Panc1 (cell line): ENCODE data around the gene MED8. TPM values are rescaled to one million over a fixed set of nuclear protein-coding genes. Genes with fewer than 3 reads are reported as not detected.
A peak's percentile ranks its signal among the peaks of the same experiment; 100 is the strongest.

Source experiments
- ATAC-seq: fragments of 200-7000 bp; cut with Tn5 transposase; 2 replicates; pipeline ENCODE4 v1.9.1; 2020; ENCODE audit warnings: mild to moderate bottlenecking, moderate library complexity
- BruUV-seq: library from RNA; stranded (reverse); fragments of 400-500 nt; replicated peaks from 2 replicates; lab custom pipeline; 2021; lab: Mats Ljungman, UMichigan
- CTCF ChIA-PET: fragments of 300-600 bp; sonication (Branson Sonifier 250); formaldehyde crosslinking; loops from one replicate; lab custom pipeline; 2022; ENCODE audit warnings: antibody characterized with exemption; lab: Charles Lee
- POLR2A ChIA-PET: fragments of 300-600 bp; sonication (Branson Sonifier 250); formaldehyde crosslinking; loops from one replicate; lab custom pipeline; 2022; ENCODE audit warnings: antibody characterized with exemption; lab: Charles Lee
- DNase-seq: peaks from one replicate; pipeline ENCODE4 v3.0.0-alpha.2; 2010; ENCODE audit warnings: low read depth, low spot score
- H3K27ac ChIP-seq: 2 replicates; pipeline ENCODE4 v1.5.1; 2011; ENCODE audit warnings: mild to moderate bottlenecking, low read length, inconsistent platforms
- H3K27me3 ChIP-seq: fragments of 200-500 bp; sonication (Bioruptor generic); 2 replicates; pipeline ENCODE4 v1.6.0; 2014; ENCODE audit warnings: low read length, inconsistent platforms; ENCODE audit not compliant: control insufficient read depth, insufficient read depth
- H3K36me3 ChIP-seq: fragments of 200-500 bp; sonication (Bioruptor generic); 2 replicates; pipeline ENCODE4 v1.5.1; 2014; ENCODE audit warnings: inconsistent platforms, mild to moderate bottlenecking, low read length, moderate library complexity; ENCODE audit not compliant: control insufficient read depth, insufficient read depth
- H3K4me1 ChIP-seq: 2 replicates; pipeline ENCODE4 v1.5.1; 2011; ENCODE audit warnings: inconsistent platforms, mild to moderate bottlenecking, low read length, moderate library complexity; ENCODE audit not compliant: control insufficient read depth, insufficient read depth
- H3K4me3 ChIP-seq, 2 experiments: 2 replicates each; pipeline ENCODE4 v1.5.1; 2011 to 2012; ENCODE audit warnings: low read depth in 2 of 2, low read length in 2 of 2, mild to moderate bottlenecking in 2 of 2, inconsistent platforms in 1 of 2, moderate library complexity in 1 of 2
- H3K9me3 ChIP-seq: fragments of 200-500 bp; sonication (Bioruptor generic); 2 replicates; pipeline ENCODE4 v1.5.1; 2014; ENCODE audit warnings: low read depth, mild to moderate bottlenecking, inconsistent platforms, low read length, moderate library complexity; ENCODE audit not compliant: control insufficient read depth, insufficient read depth
- POLR2AphosphoS5 ChIP-seq: IDR thresholded peaks from 2 replicates; pipeline ENCODE4 v1.6.1; 2012; ENCODE audit warnings: mild to moderate bottlenecking, low read depth, low read length, moderate library complexity
- SIN3A ChIP-seq: IDR thresholded peaks from 2 replicates; pipeline ENCODE4 v1.6.1; 2012; ENCODE audit warnings: low read depth, mild to moderate bottlenecking, low read length, moderate library complexity, borderline replicate concordance; ENCODE audit not compliant: insufficient read depth
- TCF7L2 ChIP-seq: IDR thresholded peaks from 2 replicates; pipeline ENCODE4 v1.6.1; 2011; ENCODE audit warnings: mild to moderate bottlenecking, low read depth, low read length, inconsistent platforms
- in situ Hi-C: cut with HindIII; loops from 2 replicates; pipeline ENCODE4 v1.10.0; 2016; ENCODE audit warnings: low sequenced_read_pairs, low pct_unique_long_range_greater_than_20kb
- intact Hi-C: fragments of 100-400 bp; cut with micrococcal nuclease; formaldehyde crosslinking; loops from one replicate; pipeline ENCODE4 v1.10.0; 2022; ENCODE audit not compliant: unreplicated experiment
- total RNA-seq: library from RNA; stranded (reverse); gene quantifications from one replicate; pipeline ENCODE4 v1.2.1, GENCODE V29; 2021; ENCODE audit not compliant: unreplicated experiment
- TF ChIP-seq, protein P1 (sequence below): fragments of 450-650 bp; IDR thresholded peaks from 2 replicates; pipeline ENCODE4 v1.5.1; 2017; ENCODE audit warnings: mild to moderate bottlenecking
- TF ChIP-seq, protein P2 (sequence below), 2 experiments: IDR thresholded peaks; 2 replicates each; pipeline ENCODE4 v1.6.1; 2011 to 2012; ENCODE audit warnings: low read depth in 2 of 2, control low read depth in 1 of 2, low read length in 1 of 2, mild to moderate bottlenecking in 1 of 2, moderate library complexity in 1 of 2; ENCODE audit not compliant: insufficient read depth in 1 of 2

MED8 gene
- total RNA-seq, 1 experiment from 2014 or later, result 50.8 TPM

DNA sequence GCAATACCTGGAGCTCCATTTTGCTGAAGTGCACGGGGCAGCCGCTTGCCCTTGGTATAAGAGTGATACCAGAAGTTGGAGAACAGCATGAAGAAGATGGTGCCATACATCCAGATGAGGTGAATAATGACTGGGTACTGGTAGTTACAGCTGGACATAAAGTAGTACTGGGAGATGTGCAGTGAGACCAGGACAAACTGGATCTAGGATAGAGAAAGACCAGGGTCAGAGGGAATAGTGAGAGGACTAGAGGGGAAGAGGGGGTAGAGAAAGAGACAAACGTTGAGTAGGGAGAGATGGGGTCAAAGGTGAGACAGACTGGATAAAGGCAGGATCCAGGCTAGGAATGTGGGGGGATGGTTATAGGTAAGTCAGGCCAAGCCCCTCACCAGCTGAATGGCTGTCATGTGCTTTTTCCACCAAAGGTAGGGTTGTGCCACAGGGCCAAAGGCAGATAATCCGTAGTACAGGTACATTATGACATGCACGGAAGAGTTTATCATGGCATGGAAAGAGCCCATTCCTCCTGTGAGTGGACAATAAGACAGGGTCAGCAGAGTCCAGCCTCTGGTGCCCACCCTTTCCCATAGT lies 25.6 kb downstream of the MED8 start:
- TF ChIP-seq SIN3A (no peak), TCF7L2 (no peak), POLR2AphosphoS5 (no peak)
- TF ChIP-seq, protein P1, sequence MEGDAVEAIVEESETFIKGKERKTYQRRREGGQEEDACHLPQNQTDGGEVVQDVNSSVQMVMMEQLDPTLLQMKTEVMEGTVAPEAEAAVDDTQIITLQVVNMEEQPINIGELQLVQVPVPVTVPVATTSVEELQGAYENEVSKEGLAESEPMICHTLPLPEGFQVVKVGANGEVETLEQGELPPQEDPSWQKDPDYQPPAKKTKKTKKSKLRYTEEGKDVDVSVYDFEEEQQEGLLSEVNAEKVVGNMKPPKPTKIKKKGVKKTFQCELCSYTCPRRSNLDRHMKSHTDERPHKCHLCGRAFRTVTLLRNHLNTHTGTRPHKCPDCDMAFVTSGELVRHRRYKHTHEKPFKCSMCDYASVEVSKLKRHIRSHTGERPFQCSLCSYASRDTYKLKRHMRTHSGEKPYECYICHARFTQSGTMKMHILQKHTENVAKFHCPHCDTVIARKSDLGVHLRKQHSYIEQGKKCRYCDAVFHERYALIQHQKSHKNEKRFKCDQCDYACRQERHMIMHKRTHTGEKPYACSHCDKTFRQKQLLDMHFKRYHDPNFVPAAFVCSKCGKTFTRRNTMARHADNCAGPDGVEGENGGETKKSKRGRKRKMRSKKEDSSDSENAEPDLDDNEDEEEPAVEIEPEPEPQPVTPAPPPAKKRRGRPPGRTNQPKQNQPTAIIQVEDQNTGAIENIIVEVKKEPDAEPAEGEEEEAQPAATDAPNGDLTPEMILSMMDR, result no peak
- TF ChIP-seq, protein P2, sequence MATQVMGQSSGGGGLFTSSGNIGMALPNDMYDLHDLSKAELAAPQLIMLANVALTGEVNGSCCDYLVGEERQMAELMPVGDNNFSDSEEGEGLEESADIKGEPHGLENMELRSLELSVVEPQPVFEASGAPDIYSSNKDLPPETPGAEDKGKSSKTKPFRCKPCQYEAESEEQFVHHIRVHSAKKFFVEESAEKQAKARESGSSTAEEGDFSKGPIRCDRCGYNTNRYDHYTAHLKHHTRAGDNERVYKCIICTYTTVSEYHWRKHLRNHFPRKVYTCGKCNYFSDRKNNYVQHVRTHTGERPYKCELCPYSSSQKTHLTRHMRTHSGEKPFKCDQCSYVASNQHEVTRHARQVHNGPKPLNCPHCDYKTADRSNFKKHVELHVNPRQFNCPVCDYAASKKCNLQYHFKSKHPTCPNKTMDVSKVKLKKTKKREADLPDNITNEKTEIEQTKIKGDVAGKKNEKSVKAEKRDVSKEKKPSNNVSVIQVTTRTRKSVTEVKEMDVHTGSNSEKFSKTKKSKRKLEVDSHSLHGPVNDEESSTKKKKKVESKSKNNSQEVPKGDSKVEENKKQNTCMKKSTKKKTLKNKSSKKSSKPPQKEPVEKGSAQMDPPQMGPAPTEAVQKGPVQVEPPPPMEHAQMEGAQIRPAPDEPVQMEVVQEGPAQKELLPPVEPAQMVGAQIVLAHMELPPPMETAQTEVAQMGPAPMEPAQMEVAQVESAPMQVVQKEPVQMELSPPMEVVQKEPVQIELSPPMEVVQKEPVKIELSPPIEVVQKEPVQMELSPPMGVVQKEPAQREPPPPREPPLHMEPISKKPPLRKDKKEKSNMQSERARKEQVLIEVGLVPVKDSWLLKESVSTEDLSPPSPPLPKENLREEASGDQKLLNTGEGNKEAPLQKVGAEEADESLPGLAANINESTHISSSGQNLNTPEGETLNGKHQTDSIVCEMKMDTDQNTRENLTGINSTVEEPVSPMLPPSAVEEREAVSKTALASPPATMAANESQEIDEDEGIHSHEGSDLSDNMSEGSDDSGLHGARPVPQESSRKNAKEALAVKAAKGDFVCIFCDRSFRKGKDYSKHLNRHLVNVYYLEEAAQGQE (IDR thresholded peaks at IDR 0.05; ENCODE audit: insufficient read depth in 1 of 2, low read depth in 2 of 2, low read length in 1 of 2), result no peak
- Histone ChIP-seq H3K27me3 (no peaks in the 10 kb centered on the region), H3K4me3 (no peak overlapping the region), H3K4me1 (peaks cover 40% of the 10 kb centered on the region), H3K27ac (no peak overlapping the region; the same call in 1 of the 2 replicates), H3K9me3 (no peaks in the 10 kb centered on the region), H3K36me3 (peaks cover 12% of the 10 kb centered on the region)
- POLR2A ChIA-PET, result interaction anchor here (0.6 kb wide), 1 partner anchor 705 kb away, joined by 5 read pairs; no protein-coding TSS in a partner anchor
- in situ Hi-C loops (no loop called here), intact Hi-C loops (no loop called here)
- DNase-seq (no peak), ATAC-seq (no peak)
- BruUV-seq, result TSS peak; percentile 73
- CTCF ChIA-PET, result interaction anchor here (0.7 kb wide), 1 partner anchor 103 kb away, joined by 5 read pairs; no protein-coding TSS in a partner anchor

DNA sequence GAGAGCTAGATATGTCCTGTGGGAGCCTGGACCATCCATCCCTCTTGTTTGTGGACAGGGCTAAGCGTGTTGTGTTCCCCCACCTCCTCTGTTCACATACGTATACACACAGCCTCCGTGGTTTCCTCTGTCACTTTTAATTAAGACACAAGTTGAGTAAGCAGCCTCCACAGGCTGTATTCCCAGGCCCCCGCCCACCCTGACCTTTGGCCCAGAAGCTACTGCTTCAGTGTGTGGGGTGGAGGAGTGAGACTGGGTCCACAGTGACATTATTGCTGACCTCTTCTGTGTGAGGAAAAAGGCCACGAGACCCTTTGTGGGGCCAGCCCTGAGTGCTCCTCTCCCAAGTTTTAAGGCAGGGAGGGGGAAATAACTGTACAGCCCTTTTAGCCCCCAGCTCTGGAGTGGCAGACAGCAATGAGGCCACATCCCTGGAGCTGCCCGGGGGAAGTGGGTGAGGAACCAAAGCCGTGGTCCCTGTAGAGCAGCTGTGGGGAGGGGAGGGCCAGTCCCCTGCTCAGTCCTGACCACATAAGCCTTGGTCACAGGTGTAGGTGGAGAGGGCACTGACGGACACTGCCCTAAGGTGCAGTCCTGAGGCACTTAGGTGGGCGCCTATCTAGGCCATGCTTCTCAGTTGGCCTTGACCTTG lies 26.2 kb downstream of the MED8 start:
- no peak for TF ChIP-seq SIN3A
- TF ChIP-seq TCF7L2, result no peak
- TF ChIP-seq POLR2AphosphoS5, result no peak
- TF ChIP-seq, protein P2 (IDR thresholded peaks at IDR 0.05; ENCODE audit: insufficient read depth in 1 of 2, low read depth in 2 of 2, low read length in 1 of 2), result no peak
- TF ChIP-seq, protein P1, result no peak
- intact Hi-C loops, result no loop called here
- no peaks in the 10 kb centered on the region for H3K9me3 ChIP-seq
- ChIA-PET POLR2A (interaction anchor here (0.6 kb wide), 1 partner anchor 705 kb away, joined by 5 read pairs; no protein-coding TSS in a partner anchor), CTCF (interaction anchor here (0.7 kb wide), 1 partner anchor 103 kb away, joined by 5 read pairs; no protein-coding TSS in a partner anchor)
- H3K27me3 ChIP-seq, result no peaks in the 10 kb centered on the region
- in situ Hi-C loops, result no loop called here
- peak overlapping the region; percentile 15; the same call in 1 of the 2 replicates for H3K27ac ChIP-seq
- peaks cover 12% of the 10 kb centered on the region for H3K36me3 ChIP-seq
- no peak overlapping the region for H3K4me3 ChIP-seq
- no TSS peak for BruUV-seq
- H3K4me1 ChIP-seq, result peaks cover 35% of the 10 kb centered on the region
- no peak for ATAC-seq
- no peak for DNase-seq
